ENCODE data around the gene MAPK8IP2. TPM values are rescaled to one million over a fixed set of nuclear protein-coding genes. Genes with fewer than 3 reads are reported as not detected.

The MAPK8IP2 gene
- total and polyA plus RNA-seq, 2 of the 4 experiments (the other 2 are of a cell fraction) = under 0.01 to 0.14 TPM

DNA sequence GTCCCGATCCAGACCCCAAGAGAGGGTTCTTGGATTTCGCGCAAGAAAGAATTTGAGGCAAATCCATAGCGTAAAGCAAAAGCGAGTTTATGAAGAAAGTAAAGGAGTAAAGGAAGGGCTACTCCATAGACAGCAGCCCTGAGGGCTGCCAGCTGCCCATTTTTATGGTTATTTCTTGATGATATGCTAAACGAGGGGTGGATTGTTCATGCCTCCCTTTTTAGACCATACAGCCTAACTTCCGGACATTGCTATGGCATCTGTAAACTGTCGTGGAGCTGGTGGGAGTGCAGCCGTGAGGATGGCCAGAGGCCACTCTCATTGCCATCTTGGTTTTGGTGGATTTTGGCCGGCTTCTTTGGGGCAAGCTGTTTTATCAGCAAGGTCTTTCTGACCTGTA lies 52.7 kb downstream of the MAPK8IP2 start:
- Histone ChIP-seq H3K36me3 (ENCODE audit: control insufficient read depth, insufficient read depth, low read length) (no peaks in the 10 kb centered on the region), H2BK20ac (ENCODE audit: low read depth, low read length) (no peak overlapping the region), H3K27me3 (ENCODE audit: control insufficient read depth, insufficient read depth, low read length) (peaks cover 2% of the 10 kb centered on the region; the same call in 1 of the 2 replicates), H3K23ac (ENCODE audit: low read depth, low read length) (no peak overlapping the region), H2BK5ac (ENCODE audit: low read depth, low read length, poor library complexity, severe bottlenecking) (no peak overlapping the region), H3K18ac (ENCODE audit: low read depth, low read length) (no peak overlapping the region), H3K4me1 (ENCODE audit: control insufficient read depth, insufficient read depth, low read length) (peaks cover 7% of the 10 kb centered on the region; the same call in 1 of the 2 replicates), H2BK120ac (ENCODE audit: low read depth, low read length) (no peak overlapping the region), H4K20me1 (ENCODE audit: insufficient read depth, low read length) (no peaks in the 10 kb centered on the region), H3K9ac (ENCODE audit: low read depth, low read length) (no peak overlapping the region), H3K9me3 (ENCODE audit: control insufficient read depth, insufficient read depth, low read length) (0 out of 2 replicates have a peak, but pooled peaks cover 1% of the 10 kb centered on the region), H2BK15ac (ENCODE audit: low read depth, low read length) (no peak overlapping the region), H3K4ac (ENCODE audit: low read depth, low read length) (no peak overlapping the region), H3K27ac (ENCODE audit: insufficient read depth, low read length) (no peak overlapping the region), H4K8ac (ENCODE audit: low read depth in 2 of 2, low read length in 2 of 2) (no peak overlapping the region), H4K91ac (ENCODE audit: insufficient read depth, low read depth, low read length) (no peak overlapping the region), H3K56ac (ENCODE audit: extremely low read depth, insufficient read depth, low read length) (no peak overlapping the region), H2AK9ac (replicated peaks; ENCODE audit: low read depth, low read length, poor library complexity) (no peak overlapping the region), H3K4me2 (ENCODE audit: low read depth, low read length) (no peak overlapping the region), H2AFZ (replicated peaks; ENCODE audit: low read length, poor library complexity) (no peak overlapping the region), H3K4me3 (ENCODE audit: insufficient read depth, low read depth, low read length) (no peak overlapping the region), H3K14ac (replicated peaks; ENCODE audit: low read depth, low read length) (no peak overlapping the region), H3K79me1 (ENCODE audit: low read depth in 1 of 2, low read length in 2 of 2) (no peaks in the 10 kb centered on the region), H3K9me1 (ENCODE audit: insufficient read depth, low read length) (peaks cover 8% of the 10 kb centered on the region; the same call in 1 of the 2 replicates), H2AK5ac (ENCODE audit: low read depth, low read length) (no peak overlapping the region), H4K5ac (ENCODE audit: low read depth, low read length) (no peak overlapping the region)
- ATAC-seq (ENCODE audit: low read depth) = no peak
- dilution Hi-C loops (cut with HindIII; ENCODE audit: low sequenced_read_pairs, unreplicated experiment) (no loop called here), in situ Hi-C loops (cut with MboI; ENCODE audit: low sequenced_read_pairs) (no loop called here), intact Hi-C loops (cut with micrococcal nuclease) (no loop called here)
- 76% methylated on average over 6 of the region's 10 CpGs; no CpG with 5 or more reads in 1 of the 2 experiments for WGBS, 2 experiments (ENCODE audit: extremely low coverage in 2 of 2, insufficient read length in 1 of 2)
- BruUV-seq (replicated peaks) = no TSS peak
- TF ChIP-seq, protein P1, sequence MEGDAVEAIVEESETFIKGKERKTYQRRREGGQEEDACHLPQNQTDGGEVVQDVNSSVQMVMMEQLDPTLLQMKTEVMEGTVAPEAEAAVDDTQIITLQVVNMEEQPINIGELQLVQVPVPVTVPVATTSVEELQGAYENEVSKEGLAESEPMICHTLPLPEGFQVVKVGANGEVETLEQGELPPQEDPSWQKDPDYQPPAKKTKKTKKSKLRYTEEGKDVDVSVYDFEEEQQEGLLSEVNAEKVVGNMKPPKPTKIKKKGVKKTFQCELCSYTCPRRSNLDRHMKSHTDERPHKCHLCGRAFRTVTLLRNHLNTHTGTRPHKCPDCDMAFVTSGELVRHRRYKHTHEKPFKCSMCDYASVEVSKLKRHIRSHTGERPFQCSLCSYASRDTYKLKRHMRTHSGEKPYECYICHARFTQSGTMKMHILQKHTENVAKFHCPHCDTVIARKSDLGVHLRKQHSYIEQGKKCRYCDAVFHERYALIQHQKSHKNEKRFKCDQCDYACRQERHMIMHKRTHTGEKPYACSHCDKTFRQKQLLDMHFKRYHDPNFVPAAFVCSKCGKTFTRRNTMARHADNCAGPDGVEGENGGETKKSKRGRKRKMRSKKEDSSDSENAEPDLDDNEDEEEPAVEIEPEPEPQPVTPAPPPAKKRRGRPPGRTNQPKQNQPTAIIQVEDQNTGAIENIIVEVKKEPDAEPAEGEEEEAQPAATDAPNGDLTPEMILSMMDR (conservative IDR thresholded peaks at IDR 0.05; ENCODE audit: low read depth, low read length) = no peak
- TF ChIP-seq RCOR1 (IDR thresholded peaks at IDR 0.05; ENCODE audit: insufficient replicate concordance, low read length) = no peak
- TF ChIP-seq SMC3 (IDR thresholded peaks at IDR 0.05; ENCODE audit: low read depth, low read length) = no peak
- TF ChIP-seq MXI1 (IDR thresholded peaks at IDR 0.05; ENCODE audit: borderline replicate concordance, low read depth, low read length) = no peak
- no peak for TF ChIP-seq RAD21 (IDR thresholded peaks at IDR 0.05; ENCODE audit: low read length)
- no peak for TF ChIP-seq CHD1 (IDR thresholded peaks at IDR 0.05; ENCODE audit: low read depth, low read length)
- no peak for TF ChIP-seq MAZ (IDR thresholded peaks at IDR 0.05; ENCODE audit: borderline replicate concordance, low read depth, low read length)
- TF ChIP-seq NFE2L2 (IDR thresholded peaks at IDR 0.05; ENCODE audit: low read depth, low read length) = no peak
- no peak for TF ChIP-seq POLR2A (IDR thresholded peaks at IDR 0.05; ENCODE audit: low read depth, low read length)
- no peak for TF ChIP-seq FOS (IDR thresholded peaks at IDR 0.05; ENCODE audit: low read depth, low read length)
- TF ChIP-seq RFX5 (IDR thresholded peaks at IDR 0.05; ENCODE audit: low read depth, low read length) = no peak
- TF ChIP-seq, protein P2, sequence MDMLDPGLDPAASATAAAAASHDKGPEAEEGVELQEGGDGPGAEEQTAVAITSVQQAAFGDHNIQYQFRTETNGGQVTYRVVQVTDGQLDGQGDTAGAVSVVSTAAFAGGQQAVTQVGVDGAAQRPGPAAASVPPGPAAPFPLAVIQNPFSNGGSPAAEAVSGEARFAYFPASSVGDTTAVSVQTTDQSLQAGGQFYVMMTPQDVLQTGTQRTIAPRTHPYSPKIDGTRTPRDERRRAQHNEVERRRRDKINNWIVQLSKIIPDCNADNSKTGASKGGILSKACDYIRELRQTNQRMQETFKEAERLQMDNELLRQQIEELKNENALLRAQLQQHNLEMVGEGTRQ (IDR thresholded peaks at IDR 0.05; ENCODE audit: low read depth, low read length) = no peak
- TF ChIP-seq BHLHE40 (IDR thresholded peaks at IDR 0.05; ENCODE audit: low read depth, low read length) = no peak
- TF ChIP-seq, protein P3, sequence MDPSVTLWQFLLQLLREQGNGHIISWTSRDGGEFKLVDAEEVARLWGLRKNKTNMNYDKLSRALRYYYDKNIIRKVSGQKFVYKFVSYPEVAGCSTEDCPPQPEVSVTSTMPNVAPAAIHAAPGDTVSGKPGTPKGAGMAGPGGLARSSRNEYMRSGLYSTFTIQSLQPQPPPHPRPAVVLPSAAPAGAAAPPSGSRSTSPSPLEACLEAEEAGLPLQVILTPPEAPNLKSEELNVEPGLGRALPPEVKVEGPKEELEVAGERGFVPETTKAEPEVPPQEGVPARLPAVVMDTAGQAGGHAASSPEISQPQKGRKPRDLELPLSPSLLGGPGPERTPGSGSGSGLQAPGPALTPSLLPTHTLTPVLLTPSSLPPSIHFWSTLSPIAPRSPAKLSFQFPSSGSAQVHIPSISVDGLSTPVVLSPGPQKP (IDR thresholded peaks at IDR 0.05; ENCODE audit: borderline replicate concordance, low read depth, low read length) = no peak
- TF ChIP-seq CEBPB (IDR thresholded peaks at IDR 0.05; ENCODE audit: low read depth, low read length) = no peak
- no peak for TF ChIP-seq MAFK (IDR thresholded peaks at IDR 0.05; ENCODE audit: low read depth, low read length)
- ChIA-PET CTCF (no interaction called here), POLR2A (ENCODE audit: unreplicated experiment) (no interaction called here)
- DNase-seq = no peak
